Right renal pelvis (tissue), 4 donors: ENCODE results near the gene ERAL1. TPM values are rescaled to one million over a fixed set of nuclear protein-coding genes. Genes with fewer than 3 reads are reported as not detected.

ENCODE experiments used
- polyA plus RNA-seq, 4 donors: library from polyadenylated mRNA; unstranded; fragments of 120-200 nt; gene quantifications; one replicate each; pipeline ENCODE4 v1.2.1, GENCODE V29; 2013; ENCODE audit not compliant: insufficient read length in 4 of 4

The ERAL1 gene
- polyA plus RNA-seq, 4 donors: 63.6 to 72.1 (median 70.8) TPM

Other genes with a start within 250 kb of the ERAL1 start
- 10 to 100 TPM; 10.6 to 14.3 (median 11.3) TPM for gene RSKR, start 240.8 kb upstream of the ERAL1 start, polyA plus RNA-seq
- gene BLTP2, start 209.9 kb upstream of the ERAL1 start, polyA plus RNA-seq: 10 to 100 TPM; 77.8 to 90.5 (median 81.2) TPM
- 10 to 100 TPM; 78.3 to 84.4 (median 80.9) TPM for gene SDF2, start 193.1 kb upstream of the ERAL1 start, polyA plus RNA-seq
- gene SUPT6H, start 192.8 kb upstream of the ERAL1 start, polyA plus RNA-seq: 10 to 100 TPM; 67.0 to 74.3 (median 68.4) TPM
- 1 to 10 TPM; 5.0 to 7.3 (median 6.2) TPM for gene PROCA1, start 143.1 kb upstream of the ERAL1 start, polyA plus RNA-seq
- 100 to 1,000 TPM; 178 to 196 (median 186) TPM for gene RAB34, start 137.1 kb upstream of the ERAL1 start, polyA plus RNA-seq
- 1,000 to 10,000 TPM in 3 of 4 donors, 100 to 1,000 TPM in 1; 835 to 1,239 (median 1,092) TPM for gene RPL23A, start 135.0 kb upstream of the ERAL1 start, polyA plus RNA-seq
- 10 to 100 TPM; 17.9 to 20.9 (median 18.8) TPM for gene TLCD1, start 128.8 kb upstream of the ERAL1 start, polyA plus RNA-seq
- gene NEK8, start 126.2 kb upstream of the ERAL1 start, polyA plus RNA-seq: 1 to 10 TPM; 6.4 to 8.1 (median 7.8) TPM
- 100 to 1,000 TPM; 117 to 145 (median 135) TPM for gene TRAF4, start 111.0 kb upstream of the ERAL1 start, polyA plus RNA-seq
- 10 to 100 TPM; 21.2 to 26.7 (median 22.7) TPM for gene FAM222B, start 12.2 kb upstream of the ERAL1 start, polyA plus RNA-seq
- 10 to 100 TPM; 80.8 to 98.4 (median 86.5) TPM for gene FLOT2, start 42.7 kb downstream of the ERAL1 start, polyA plus RNA-seq
- 10 to 100 TPM; 13.1 to 19.0 (median 14.7) TPM for gene DHRS13, start 48.1 kb downstream of the ERAL1 start, polyA plus RNA-seq
- gene PHF12, start 96.5 kb downstream of the ERAL1 start, polyA plus RNA-seq: 10 to 100 TPM; 42.3 to 48.1 (median 46.4) TPM
- under 1 TPM in 3 of 4 donors, not detected in 1; 0.21 to 0.48 (median 0.25) TPM for gene SEZ6, start 151.0 kb downstream of the ERAL1 start, polyA plus RNA-seq
- 10 to 100 TPM in 2 of 4 donors, 1 to 10 TPM in 2; 5.6 to 11.6 (median 9.1) TPM for gene PIPOX, start 188.1 kb downstream of the ERAL1 start, polyA plus RNA-seq